Measurements from ENCODE around the gene TNFAIP8L2. TPM values are rescaled to one million over a fixed set of nuclear protein-coding genes. Genes with fewer than 3 reads are reported as not detected.

Gene TNFAIP8L2
- total RNA-seq, 6 experiments from 2014 or later, result 1.1 to 4.2 (median 2.2) TPM

GRCh38 chr1:151171190-151171589 lies 14.7 kb downstream of the TNFAIP8L2 start:
- intact Hi-C loops (cut with DNase I), result no loop called here
- Histone ChIP-seq H3K27ac (no peak overlapping the region), H3K36me3 (peaks cover 0 to 24% (median 5%) of the 10 kb centered on the region in 4 donors), H3K27me3 (no peaks in the 10 kb centered on the region), H3K9me3 (no peaks in the 10 kb centered on the region), H3K4me3 (no peak overlapping the region), H3K4me1 (peaks cover 0 to 7% (median 3%) of the 10 kb centered on the region in 4 donors)
- ATAC-seq, result no peak
- DNase-seq, result no peak
- TF ChIP-seq CTCF (IDR thresholded peaks at IDR 0.05) (no peak), POLR2A (IDR thresholded peaks at IDR 0.05) (no peak)
- WGBS (ENCODE audit: insufficient coverage, low coverage, low lambda C conversion rate, missing lambda C conversion rate), result 83% methylated on average over 1 of the region's 5 CpGs

- WGBS (ENCODE audit: insufficient coverage, low coverage, low lambda C conversion rate, missing lambda C conversion rate), result 67% methylated on average over 5 of the region's 6 CpGs
- Histone ChIP-seq H3K36me3 (peaks cover 0 to 49% (median 14%) of the 10 kb centered on the region in 4 donors), H3K4me3 (no peak overlapping the region), H3K4me1 (no peaks in the 10 kb centered on the region), H3K27ac (no peak overlapping the region), H3K9me3 (no peaks in the 10 kb centered on the region), H3K27me3 (no peaks in the 10 kb centered on the region)
- intact Hi-C loops (cut with DNase I), result no loop called here
- DNase-seq, result no peak
- TF ChIP-seq CTCF (IDR thresholded peaks at IDR 0.05) (no peak), POLR2A (IDR thresholded peaks at IDR 0.05) (no peak)
- ATAC-seq, result no peak
Measured at GRCh38 chr1:151175041-151175741, 18.7 kb downstream of the TNFAIP8L2 start.

- Histone ChIP-seq H3K4me3 (no peak within 1 kb of the TSS), H3K27ac (no peak within 1 kb of the TSS), H3K9me3 (no peaks in the 10 kb centered on the region), H3K36me3 (peaks cover 0 to 56% (median 14%) of the 10 kb centered on the region in 4 donors), H3K27me3 (no peaks in the 10 kb centered on the region), H3K4me1 (no peaks in the 10 kb centered on the region)
- ATAC-seq (peak; percentile 64 to 70 (median 66)), DNase-seq (no peak)
- intact Hi-C loops (cut with DNase I), result no loop called here
- 58% methylated on average over 3 of the region's 4 CpGs for WGBS (ENCODE audit: insufficient coverage, low coverage, low lambda C conversion rate, missing lambda C conversion rate)
- TF ChIP-seq POLR2A (IDR thresholded peaks at IDR 0.05) (no peak), CTCF (IDR thresholded peaks at IDR 0.05) (peak; percentile 25 to 41 (median 34))
Measured at GRCh38 chr1:151175863-151176262, 19.4 kb downstream of the TNFAIP8L2 start, which contains the start of gene TMOD4. TMOD4 (minus strand) TSS chr1:151175981; CDS start chr1:151174875, 1,106 bp downstream.

- Histone ChIP-seq H3K27ac (no peak overlapping the region), H3K4me1 (no peaks in the 10 kb centered on the region), H3K9me3 (no peaks in the 10 kb centered on the region), H3K36me3 (peaks cover 0 to 62% (median 15%) of the 10 kb centered on the region in 4 donors), H3K27me3 (no peaks in the 10 kb centered on the region), H3K4me3 (no peak overlapping the region)
- intact Hi-C loops (cut with DNase I), result no loop called here
- TF ChIP-seq CTCF (IDR thresholded peaks at IDR 0.05) (no peak), POLR2A (IDR thresholded peaks at IDR 0.05) (no peak)
- 91% methylated on average over 9 of the region's 17 CpGs for WGBS (ENCODE audit: insufficient coverage, low coverage, low lambda C conversion rate, missing lambda C conversion rate)
- no peak for DNase-seq
- no peak for ATAC-seq
Measured at GRCh38 chr1:151176514-151177045, 20.1 kb downstream of the TNFAIP8L2 start.
